HG03439 (cell line): ENCODE data around the gene ALG9.
A peak's percentile ranks its signal among the peaks of the same experiment; 100 is the strongest.

ENCODE experiments used
- ATAC-seq: cut with Tn5 transposase; IDR thresholded peaks from one replicate; pipeline ENCODE4 v1.9.1; 2021; ENCODE audit warnings: mild to moderate bottlenecking, moderate library complexity; ENCODE audit not compliant: unreplicated experiment

The ALG9 gene

GRCh38 chr11:111837366-111837891 lies 34.0 kb downstream of the ALG9 start:
- no peak for ATAC-seq

DNA sequence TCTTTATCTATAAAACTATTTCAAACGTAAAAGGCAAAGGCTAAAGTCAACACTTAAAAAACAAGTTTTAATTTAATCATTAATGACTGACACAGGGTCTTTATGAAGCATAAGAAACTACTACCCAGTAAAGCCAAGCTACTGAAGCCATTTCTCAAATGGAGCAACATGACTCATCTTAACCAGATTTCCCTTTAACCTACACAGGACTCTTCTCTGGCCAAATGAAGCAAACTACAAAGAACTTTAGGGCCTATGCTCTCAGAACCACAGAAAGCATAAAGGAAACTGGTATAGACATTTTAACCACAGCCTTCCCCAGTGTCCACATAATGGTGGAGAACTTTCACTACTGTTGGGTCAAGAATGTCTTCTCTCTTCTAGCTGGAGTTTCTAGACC lies 34.7 kb downstream of the ALG9 start:
- no peak for ATAC-seq

DNA sequence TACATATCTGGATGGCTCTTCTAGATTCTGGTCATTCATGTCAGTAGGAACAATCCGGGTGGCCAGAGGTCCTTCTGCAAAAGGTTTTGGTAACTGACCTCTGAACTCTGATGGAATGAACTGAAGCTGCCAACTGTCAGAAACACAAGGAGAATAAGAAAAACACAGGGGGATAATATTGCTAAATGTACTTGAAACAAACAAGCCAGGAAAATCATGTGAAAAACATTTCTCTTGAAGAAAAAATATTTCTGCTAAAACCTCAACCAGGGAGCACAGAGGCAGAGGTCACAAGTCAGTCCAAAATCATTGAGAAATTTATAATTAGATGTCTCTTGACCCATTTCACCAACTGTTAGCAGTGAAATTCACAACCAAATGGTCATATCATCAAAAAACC lies 35.2 kb downstream of the ALG9 start:
- no peak for ATAC-seq

DNA sequence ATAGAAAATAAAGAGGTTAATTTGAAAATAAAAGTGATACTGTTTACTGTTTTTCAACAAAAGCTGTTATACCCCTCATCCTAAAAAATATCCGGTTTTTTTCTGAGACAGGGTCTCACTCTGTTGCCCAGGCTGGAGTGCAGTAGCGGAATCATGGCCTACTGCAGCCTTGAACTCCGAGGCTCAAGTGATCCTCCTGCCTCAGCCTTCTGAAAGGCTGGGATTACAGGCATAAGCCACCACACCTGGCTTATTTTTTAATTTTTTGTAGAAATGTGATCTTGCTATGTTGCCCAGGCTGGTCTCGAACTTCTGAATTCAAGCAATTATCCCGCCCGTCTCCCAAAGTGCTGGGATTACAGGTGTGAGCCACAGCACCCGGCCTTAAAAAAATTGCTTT lies 35.7 kb downstream of the ALG9 start:
- no peak for ATAC-seq

DNA sequence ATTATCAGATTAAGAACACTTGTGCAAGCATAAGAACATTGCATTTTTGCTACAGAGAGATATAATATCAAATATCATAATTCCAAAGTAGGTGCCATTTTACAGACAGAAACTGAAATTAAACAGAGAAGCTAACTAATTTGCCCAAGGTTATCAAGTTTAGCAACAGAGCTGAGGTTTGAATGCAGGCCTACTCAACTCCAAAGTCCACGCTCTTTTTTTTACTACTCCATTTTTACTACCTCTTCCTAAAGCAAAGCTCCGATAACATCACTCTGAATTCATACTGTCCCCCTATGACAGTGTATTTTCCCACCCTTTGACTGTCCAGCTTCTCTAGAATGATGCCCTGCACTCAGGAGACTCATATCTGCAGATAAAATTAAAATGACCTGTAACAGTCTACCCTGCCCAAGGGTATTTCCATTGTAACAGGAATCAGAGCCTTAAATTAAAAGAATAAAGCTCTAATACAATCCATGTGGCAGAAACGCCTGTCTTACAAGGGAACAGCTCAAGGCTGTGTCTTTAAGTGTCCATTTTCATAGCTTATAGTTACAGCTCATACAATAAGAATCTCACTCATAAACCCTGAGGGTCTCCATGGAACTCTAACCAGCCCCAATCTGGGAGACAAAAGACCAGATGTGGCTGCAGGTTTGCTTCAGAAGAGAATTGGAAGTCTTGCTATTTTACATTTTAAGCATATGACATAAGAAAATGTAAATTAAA lies 36.8 kb downstream of the ALG9 start:
- ATAC-seq, result no peak

GRCh38 chr11:111833524-111833923 lies 37.9 kb downstream of the ALG9 start:
- ATAC-seq, result no peak

- ATAC-seq, result peak; percentile 77
Measured at GRCh38 chr11:111829185-111829968, 42.0 kb downstream of the ALG9 start.

DNA sequence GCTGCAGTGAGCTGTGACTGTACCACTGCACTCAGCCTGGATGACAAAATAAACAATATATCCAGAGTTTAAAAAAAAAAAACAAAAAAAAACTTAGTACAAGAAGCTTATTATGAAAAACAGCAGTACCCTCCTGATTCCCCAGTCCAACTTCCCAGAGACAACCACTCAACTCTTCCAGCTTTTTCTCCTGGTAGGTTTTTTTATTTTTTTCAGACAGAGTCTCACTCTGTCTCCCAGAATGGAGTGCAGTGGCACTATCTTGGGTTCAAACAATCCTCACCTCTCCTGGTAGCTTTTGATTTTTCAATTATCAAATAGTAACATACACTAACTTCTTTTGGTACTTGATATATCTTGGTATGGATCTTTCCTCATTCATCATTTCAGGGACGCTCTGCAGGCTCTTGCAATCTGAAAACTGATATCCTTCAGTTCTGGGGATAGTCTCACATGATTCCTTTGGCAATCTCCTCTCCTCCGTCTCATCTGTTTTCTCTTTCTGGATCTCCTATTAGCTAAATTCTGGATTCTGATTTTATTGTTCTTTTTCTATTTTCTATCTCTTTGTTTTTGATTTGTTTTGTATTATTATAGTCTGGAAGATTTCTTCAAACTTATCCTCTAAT lies 44.9 kb downstream of the ALG9 start:
- no peak for ATAC-seq

- no peak for ATAC-seq
Measured at GRCh38 chr11:111823629-111824028, 47.8 kb downstream of the ALG9 start.

- no peak for ATAC-seq
Measured at GRCh38 chr11:111823131-111823530, 48.2 kb downstream of the ALG9 start.

GRCh38 chr11:111819829-111820237 lies 51.5 kb downstream of the ALG9 start:
- ATAC-seq, result no peak

DNA sequence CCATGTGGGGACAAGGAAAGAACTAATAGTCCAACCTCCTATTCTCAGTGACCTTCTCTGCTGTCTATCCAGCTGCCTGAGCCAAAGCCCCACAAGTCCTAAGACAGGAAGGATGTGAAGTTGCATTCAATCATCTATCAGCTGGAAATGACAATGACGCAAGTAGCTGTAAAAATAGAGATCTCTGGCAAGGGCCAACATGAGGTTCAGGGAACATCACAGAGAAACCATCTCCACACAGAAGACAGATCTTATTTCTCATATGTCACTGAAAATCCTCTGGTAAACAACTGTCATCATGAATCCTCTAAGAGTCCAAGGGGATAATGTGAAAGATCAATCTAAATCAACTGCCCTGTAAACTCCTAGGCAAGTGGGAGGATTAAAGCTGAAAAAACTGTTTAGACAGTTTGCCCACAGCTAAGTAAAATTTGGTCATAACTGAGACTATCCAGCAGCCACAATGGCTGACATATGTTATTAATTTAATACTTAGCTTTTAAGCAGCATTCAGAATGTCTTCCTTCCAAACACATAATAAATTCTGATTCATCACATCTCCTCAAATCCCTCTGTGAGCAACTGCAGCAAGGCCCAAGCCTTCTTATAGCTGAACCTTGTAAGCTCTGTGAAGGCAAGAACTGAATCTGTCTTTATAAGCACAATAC lies 52.1 kb downstream of the ALG9 start:
- no peak for ATAC-seq

GRCh38 chr11:111815489-111815888 lies 55.9 kb downstream of the ALG9 start:
- no peak for ATAC-seq

- no peak for ATAC-seq
Measured at GRCh38 chr11:111814557-111815320, 56.6 kb downstream of the ALG9 start.

DNA sequence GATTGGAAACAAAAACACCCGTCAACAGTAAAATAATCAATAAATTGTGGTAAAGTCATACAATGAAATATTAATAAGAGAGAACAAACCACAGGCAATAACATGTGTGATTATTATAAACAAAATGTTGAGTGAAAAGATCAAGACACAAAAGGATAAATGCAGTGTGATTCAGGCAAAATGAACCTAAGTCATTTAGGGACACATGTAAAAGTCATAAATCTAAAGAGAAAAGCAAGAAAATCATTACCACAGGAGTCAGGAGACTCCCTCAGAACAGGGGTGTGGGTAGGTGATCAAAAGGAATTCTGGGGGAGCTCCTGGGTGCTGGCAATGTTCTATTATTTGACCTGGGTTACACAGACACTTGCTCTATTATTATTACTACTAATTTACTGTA lies 57.3 kb downstream of the ALG9 start:
- no peak for ATAC-seq

GRCh38 chr11:111812211-111812610 lies 59.2 kb downstream of the ALG9 start:
- no peak for ATAC-seq

- ATAC-seq, result no peak
Measured at GRCh38 chr11:111811445-111811844, 59.9 kb downstream of the ALG9 start.

DNA sequence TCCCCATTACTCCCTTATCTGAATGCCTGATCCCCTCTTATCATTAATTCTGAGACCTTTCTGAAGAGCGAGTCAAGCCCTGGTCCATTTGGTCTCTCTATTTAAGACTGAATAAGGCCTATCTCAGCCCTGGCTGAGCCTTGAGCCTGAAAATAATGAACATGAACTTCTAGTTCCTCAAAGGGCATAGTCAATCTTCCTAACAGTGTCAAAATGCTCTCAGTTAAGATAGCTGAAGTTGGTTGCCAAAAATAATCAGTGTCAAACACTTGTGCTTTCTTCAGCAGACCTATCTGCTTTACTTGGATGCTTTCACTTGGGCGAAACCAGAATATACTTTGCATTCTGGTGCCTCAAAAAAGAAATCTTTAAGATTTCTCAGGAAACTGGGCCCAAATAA lies 62.5 kb downstream of the ALG9 start:
- ATAC-seq, result no peak

GRCh38 chr11:111808063-111808588 lies 63.3 kb downstream of the ALG9 start:
- ATAC-seq, result no peak

GRCh38 chr11:111807076-111807475 lies 64.3 kb downstream of the ALG9 start:
- no peak for ATAC-seq
